HG03045 (cell line): Measurements from ENCODE around the gene PDE9A.
"Not testable (repeated sequence)": the region's sequence is repeated elsewhere in the genome, so short reads cannot be mapped to it uniquely, and the experiment has no call there.

Experiments used
- ATAC-seq: cut with Tn5 transposase; IDR thresholded peaks from one replicate; pipeline ENCODE4 v1.9.1; 2021; ENCODE audit warnings: mild to moderate bottlenecking, moderate library complexity; ENCODE audit not compliant: unreplicated experiment

The PDE9A gene

DNA sequence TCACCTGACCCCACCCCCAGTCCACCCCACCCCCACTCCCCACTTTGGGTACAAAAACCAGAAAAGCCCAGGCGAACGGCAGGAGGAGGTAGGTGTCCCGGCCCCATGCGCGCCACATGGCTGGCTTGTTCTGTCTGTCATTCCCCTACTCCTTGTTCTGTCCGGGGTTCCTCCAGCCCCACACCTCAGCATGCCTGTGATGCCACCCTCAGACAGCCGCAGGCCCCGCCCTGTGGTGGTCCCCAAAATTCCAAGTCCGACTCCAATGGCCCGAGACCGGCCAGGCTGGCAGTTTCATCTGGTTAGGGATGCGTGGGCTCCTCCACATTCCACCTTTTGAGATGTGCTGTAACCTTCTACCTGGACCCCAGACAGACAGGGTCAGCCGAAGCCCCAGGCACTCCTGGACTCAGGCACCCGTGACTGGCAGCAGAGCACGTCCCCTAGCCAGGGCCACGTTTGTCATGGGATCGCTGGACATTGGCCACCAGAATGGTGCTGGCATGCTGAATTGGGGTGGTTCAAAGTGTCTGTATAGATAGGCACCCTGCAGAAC lies 131.6 kb downstream of the PDE9A start:
- no peak for ATAC-seq

DNA sequence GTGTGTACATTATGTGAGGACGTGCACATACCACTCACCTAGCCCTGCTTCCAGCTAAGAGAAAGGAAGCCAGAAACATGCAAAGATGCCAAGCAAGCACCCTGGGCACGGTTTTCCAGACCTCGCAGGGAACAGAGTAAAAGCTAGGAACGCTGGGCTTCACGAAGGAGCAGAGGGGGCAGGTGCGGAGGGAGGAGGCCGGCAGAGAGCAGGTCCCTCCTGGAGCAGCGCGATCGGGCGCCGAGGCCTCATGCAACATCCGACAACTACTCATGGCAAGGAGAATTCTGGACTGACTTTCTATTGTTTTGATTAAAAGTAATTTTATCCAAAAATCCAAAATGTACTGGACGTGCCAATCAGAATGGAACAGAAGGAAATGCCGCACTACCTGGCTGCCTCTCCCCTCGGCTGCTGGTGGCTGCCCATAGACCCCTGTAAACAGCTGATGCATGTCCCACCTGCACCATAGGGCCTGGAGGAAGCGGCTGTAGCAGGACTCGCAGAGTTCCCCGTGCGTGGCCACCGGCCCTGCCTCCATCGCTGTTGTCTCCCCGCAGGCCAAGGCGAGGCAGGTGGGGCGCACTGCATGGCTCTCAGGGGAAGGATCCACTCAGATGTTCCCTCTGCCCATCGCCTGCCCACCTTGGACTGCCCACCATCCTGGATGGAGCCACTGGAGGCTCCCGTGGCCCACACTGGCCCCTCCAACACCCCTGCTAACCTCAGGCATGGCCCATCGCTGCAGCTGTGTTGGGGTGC lies 132.4 kb downstream of the PDE9A start:
- ATAC-seq, result no peak

DNA sequence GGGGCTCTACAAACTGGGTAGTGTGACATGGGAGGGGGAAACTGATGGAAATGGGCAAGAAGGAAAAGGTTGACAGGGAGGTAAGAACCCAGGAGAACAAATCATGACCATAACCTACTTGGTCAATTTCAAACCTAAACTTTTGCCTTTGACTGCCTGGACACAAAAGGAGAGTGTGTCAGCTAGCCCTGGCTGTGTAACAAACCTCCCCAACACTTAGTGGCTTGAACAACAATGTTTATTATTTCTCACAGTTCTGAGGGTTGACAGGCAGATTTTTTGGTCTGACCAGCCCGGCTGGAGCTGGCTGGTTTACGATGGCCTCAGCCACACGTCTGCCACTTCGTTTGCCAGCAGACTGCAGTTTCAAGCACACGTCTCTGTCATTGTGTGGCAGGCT lies 133.5 kb downstream of the PDE9A start:
- no peak for ATAC-seq

DNA sequence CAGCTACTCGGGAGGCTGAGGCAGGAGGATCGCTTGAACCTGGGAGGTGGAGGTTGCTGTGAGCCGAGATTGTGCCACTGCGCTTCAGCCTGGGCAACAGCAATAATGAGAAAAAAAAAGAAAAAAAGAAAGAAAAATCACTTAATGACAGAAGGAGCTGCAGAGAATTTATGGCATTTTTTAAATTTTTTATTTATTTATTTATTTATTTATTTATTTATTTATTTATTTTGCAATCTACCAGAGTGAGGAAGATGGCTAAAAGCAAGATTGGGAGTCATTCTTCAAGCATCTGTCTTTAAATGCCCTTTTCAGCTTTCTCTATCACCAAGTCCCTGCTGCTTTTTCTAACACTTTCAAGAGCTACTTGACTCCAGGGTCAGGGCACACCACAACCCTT lies 134.2 kb downstream of the PDE9A start:
- no peak for ATAC-seq

DNA sequence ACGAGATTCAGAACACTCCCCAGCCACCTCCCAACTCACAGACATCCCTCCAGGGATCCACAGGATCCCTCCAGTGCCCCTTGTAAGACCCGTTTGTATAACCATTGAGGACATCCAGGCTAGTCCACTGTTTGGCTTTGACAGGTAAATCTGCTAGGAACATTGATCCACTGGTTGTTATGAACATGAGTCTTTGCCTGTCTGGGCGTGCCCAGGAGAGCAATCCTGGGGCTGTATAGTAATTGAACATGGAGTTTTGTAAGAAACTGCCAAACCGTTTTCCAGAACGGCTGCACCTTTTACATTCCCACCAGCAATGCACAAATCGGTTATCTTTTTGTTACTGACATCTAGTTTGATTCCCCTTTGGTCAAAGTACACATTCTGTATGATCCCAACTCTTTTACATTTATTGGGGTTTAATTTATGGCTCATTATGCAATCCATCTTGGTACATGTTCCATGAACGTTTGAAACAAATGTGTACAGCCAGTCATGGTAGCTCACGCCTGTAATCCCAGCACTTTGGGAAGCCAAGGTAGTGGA lies 137.2 kb downstream of the PDE9A start:
- ATAC-seq, result no peak

DNA sequence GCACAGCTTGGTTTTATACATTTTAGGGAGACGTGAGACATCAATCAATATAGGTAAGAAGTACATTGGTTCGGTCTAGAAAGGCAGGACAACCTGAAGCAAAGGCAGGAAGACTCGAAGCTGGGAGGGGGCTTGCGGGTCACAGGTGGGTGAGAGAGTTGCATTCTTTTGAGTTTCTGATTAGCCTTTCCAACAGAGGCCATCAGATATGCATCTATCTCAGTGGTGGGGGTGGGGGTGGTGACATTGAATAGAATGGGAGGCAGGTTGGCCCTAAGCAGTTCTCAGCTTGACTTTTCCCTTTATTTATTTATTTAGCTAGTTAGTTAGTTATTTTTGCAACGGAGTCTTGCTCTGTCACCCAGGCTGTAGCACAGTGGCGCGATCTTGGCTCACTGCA lies 140.4 kb downstream of the PDE9A start:
- no peak for ATAC-seq

GRCh38 chr21:42794551-42794950 lies 141.1 kb downstream of the PDE9A start:
- ATAC-seq, result no peak

- no peak for ATAC-seq
These were observed 143.1 kb downstream of the PDE9A start for GRCh38 chr21:42796327-42797062.

- ATAC-seq, result no peak
These were observed 144.1 kb downstream of the PDE9A start for GRCh38 chr21:42797522-42797921.

GRCh38 chr21:42798106-42798505 lies 144.7 kb downstream of the PDE9A start:
- no peak for ATAC-seq

DNA sequence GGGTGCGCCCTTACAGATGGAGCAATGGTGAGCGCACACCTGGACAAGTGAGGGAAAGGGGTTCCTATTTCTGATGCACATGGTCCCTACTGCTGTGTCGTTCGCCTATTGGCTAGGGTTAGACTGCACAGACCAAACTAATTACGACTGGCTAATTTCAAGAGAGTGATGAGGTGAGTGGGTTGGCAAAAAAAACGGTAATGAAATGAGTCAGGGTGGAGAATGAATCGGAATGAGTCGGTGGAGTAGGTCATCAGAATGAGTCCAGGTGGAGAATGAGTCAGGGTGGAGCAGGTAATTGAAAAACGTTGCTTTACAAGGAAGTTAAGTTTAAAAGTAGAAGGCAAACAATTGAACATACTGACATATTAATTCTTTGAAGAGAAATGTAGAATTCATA lies 146.1 kb downstream of the PDE9A start:
- ATAC-seq, result no peak

GRCh38 chr21:42799948-42800347 lies 146.5 kb downstream of the PDE9A start:
- ATAC-seq, result no peak

GRCh38 chr21:42801616-42802015 lies 148.2 kb downstream of the PDE9A start:
- ATAC-seq, result not testable (repeated sequence)

DNA sequence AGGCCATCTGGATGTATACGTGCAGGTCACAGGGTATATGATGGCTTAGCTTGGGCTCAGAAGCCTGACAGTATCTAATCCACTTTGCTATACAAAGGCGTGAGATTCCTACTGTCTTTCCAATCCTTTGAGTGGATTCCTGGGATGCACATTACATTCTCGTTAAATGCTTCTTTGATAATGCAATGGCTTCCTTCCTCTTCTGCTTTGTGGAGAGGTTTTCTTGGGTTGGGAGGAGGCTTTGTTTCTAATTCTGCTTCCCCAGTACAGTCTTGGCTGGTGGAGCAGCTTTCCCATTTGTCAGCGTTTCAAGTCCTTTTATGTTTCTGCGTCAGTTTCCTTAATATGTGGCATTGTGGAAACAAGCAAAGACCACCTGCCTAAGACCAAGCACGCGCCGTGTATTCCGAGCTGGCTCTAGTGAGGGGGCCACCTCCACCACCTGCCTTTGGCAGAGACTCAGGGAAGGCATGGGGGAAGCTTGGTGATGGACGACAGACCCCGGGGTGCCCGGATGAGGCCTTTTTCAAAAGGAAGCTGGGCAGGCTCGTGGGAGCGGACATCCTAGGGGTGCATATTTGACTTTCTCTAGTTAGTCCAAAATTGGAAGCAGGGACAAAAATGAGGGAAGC lies 153.2 kb downstream of the PDE9A start:
- no peak for ATAC-seq

DNA sequence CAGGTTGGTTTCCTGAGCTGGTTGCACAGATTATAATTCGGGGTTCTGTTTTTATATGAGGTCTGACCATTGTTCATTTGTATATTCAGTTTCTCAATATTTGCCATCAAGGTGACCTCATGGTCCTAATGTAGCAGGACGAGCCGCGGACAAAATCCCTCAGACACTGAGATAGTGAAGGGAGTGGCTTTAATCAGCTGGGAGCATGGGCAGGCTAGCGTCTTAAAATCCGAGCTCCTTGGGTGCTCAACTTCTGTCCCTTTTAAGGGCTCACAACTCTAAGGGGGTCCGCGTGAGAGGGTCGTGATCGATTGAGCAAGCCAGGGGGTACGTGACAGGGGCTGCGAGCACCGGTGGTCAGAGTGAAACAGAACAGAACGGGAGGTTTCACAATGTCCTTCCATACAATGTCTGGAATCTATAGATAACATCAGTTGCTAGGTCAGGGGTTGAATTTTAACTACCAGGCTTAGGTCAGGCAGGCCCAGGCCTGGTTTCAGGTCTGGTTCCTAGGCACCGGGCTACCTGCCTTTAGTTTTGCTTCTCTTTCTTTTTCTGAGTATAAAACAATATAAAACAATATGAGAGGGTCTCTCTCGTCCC lies 154.0 kb downstream of the PDE9A start:
- not testable (repeated sequence) for ATAC-seq

- no peak for ATAC-seq
These were observed 154.7 kb downstream of the PDE9A start for GRCh38 chr21:42807938-42808613.

GRCh38 chr21:42809171-42809570 lies 155.8 kb downstream of the PDE9A start:
- ATAC-seq, result no peak

DNA sequence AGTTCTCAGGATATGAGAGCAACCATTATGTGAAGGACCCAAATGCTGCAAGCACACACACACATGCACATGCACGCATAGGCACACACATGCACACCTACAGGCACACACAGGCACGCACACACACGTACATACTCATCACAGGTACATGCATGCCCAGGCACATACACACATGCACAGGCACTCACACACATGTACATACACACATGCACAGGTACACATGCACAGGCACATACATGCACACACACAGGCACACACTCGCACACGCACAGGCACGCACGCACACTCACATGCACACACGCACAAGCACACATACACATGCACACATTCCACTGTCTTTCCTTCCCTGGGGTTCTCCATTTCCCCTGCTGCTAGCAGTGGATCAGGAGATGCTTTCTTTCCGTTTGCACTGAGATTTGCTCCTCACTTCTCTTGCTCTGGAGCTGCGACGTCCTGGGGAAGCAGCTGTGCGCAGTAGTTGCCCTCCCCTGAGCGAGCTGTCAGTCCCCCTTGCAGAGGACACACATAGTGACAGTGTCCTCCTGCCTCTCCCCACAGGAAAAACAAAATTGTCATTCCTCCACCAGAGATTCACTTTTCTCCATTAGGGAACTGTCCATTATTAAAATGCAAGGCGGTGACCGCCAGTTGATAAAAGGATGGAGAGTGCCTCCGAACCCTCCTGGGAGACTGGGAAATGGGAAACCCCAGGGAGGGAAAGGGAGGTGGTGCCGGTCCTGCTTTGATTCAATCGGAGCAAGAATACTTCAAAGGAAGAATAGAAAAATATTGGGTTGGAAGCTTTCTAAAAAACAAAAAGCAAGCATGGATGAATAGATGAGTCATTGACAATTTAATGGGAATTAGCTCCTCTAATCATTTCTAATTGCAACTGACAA lies 156.4 kb downstream of the PDE9A start:
- ATAC-seq, result no peak

DNA sequence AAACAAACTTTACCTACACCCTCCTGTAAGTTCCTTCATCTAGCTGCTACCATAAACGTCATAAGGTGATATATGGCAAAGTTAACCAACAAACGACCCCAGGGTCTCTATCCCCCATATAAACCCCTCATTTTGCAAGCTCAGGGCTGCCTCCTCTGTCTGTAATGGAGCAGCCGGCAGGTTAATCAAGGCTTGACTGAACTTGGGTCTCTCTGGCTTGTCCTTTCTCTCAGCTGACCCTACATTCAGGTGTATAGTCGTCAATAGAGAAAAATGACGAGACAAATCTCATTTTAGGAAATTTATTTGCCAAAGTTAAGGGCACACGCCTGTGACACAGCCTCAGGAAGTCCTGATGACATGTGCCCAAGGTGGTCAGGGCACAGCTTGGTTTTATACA lies 158.5 kb downstream of the PDE9A start:
- ATAC-seq, result no peak
